Uterus (tissue), 2 donors: ENCODE data around the gene RGP1.

ENCODE experiments used
- POLR2A ChIP-seq, 2 donors: fragments of 450-650 bp; IDR thresholded peaks; one replicate each; pipeline ENCODE4 v1.6.1; 2016; ENCODE audit warnings: antibody characterized with exemption in 2 of 2, mild to moderate bottlenecking in 1 of 2, moderate library complexity in 1 of 2
- TF ChIP-seq, protein P1 (sequence below), 4 experiments: fragments of 200-600 bp in 2 of 4; fragments of 450-650 bp in 2 of 4; sonication (generic) in 2 of 4; IDR thresholded peaks; one replicate each; pipeline ENCODE4 v1.5.1; 2016 to 2019; ENCODE audit warnings: antibody characterized with exemption in 4 of 4, mild to moderate bottlenecking in 2 of 4, moderate library complexity in 1 of 4

DNA sequence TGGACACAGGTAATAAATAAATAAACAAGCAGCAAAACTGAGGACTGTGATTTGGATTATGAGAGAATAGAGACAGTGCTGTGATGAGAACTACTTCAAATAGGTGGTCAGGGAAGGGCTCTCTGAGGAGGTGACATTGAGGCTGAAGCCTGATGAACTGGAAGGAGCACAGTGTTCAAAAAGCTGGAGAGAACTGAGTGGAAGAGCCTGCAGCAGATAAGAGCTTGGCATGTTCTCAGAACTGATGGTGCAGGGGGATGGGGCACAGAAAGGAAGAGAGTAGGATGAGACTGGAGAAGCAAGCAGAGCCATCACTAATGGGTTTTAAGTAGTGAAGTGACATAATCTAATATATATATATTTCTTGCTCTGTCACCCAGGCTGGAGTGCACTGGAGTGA, 48.1 kb upstream of the RGP1 start:
- TF ChIP-seq, protein P1, sequence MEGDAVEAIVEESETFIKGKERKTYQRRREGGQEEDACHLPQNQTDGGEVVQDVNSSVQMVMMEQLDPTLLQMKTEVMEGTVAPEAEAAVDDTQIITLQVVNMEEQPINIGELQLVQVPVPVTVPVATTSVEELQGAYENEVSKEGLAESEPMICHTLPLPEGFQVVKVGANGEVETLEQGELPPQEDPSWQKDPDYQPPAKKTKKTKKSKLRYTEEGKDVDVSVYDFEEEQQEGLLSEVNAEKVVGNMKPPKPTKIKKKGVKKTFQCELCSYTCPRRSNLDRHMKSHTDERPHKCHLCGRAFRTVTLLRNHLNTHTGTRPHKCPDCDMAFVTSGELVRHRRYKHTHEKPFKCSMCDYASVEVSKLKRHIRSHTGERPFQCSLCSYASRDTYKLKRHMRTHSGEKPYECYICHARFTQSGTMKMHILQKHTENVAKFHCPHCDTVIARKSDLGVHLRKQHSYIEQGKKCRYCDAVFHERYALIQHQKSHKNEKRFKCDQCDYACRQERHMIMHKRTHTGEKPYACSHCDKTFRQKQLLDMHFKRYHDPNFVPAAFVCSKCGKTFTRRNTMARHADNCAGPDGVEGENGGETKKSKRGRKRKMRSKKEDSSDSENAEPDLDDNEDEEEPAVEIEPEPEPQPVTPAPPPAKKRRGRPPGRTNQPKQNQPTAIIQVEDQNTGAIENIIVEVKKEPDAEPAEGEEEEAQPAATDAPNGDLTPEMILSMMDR (IDR thresholded peaks at IDR 0.05) = no peak
- TF ChIP-seq POLR2A (IDR thresholded peaks at IDR 0.05) = no peak
